SK-N-SH (cell line): Measurements from ENCODE around the gene ERGIC1. TPM values are rescaled to one million over a fixed set of nuclear protein-coding genes. Genes with fewer than 3 reads are reported as not detected.
"Not testable (repeated sequence)": the region's sequence is repeated elsewhere in the genome, so short reads cannot be mapped to it uniquely, and the experiment has no call there.

Experiments
- CTCF ChIA-PET: fragments of 300-600, 350-600 bp; formaldehyde crosslinking; extraction: SDS; loops from one replicate; lab custom pipeline; 2021; lab: Yijun Ruan, JAX
- POLR2A ChIA-PET: fragments of 350-600 bp; sonication (Branson Sonifier 250); formaldehyde crosslinking; extraction: SDS; loops from one replicate; lab custom pipeline; 2020; ENCODE audit warnings: antibody characterized with exemption, inconsistent platforms; lab: Yijun Ruan, JAX
- DNase-seq: peaks from one replicate; pipeline ENCODE4 v3.0.0; 2012
- H2AFZ ChIP-seq: fragments of 200-600 bp; sonication (generic); 2 replicates; pipeline ENCODE4 v1.8.1; 2016; ENCODE audit warnings: antibody characterized with exemption, mild to moderate bottlenecking, low read depth
- H3F3A ChIP-seq: fragments of 200-600 bp; sonication (generic); replicated peaks from 2 replicates; pipeline ENCODE3; 2016; ENCODE audit warnings: antibody characterized with exemption, mild to moderate bottlenecking; ENCODE audit not compliant: insufficient read depth
- H3K27ac ChIP-seq, 2 experiments: fragments of 200-500 bp in 1 of 2; fragments of 200-600 bp in 1 of 2; sonication (Bioruptor generic) in 1 of 2; sonication (generic), shearing (Covaris generic) in 1 of 2; 2 replicates each; pipeline versions ENCODE4 v1.5.1 to v1.6.1; 2014 to 2016; ENCODE audit warnings: low read depth in 2 of 2, inconsistent platforms in 1 of 2, low read length in 1 of 2, mild to moderate bottlenecking in 1 of 2, mixed read lengths in 1 of 2
- H3K27me3 ChIP-seq: fragments of 200-600 bp; sonication (generic), shearing (Covaris generic); 2 replicates; pipeline ENCODE4 v1.6.1; 2016; ENCODE audit warnings: mixed run types; ENCODE audit not compliant: insufficient read depth
- H3K36me3 ChIP-seq, 2 experiments: fragments of 200-500 bp in 1 of 2; fragments of 200-600 bp in 1 of 2; sonication (Bioruptor generic) in 1 of 2; sonication (generic) in 1 of 2; replicated peaks in 1 of 2; 2 replicates each; pipeline versions ENCODE3 to v1.5.1; 2014 to 2016; ENCODE audit warnings: low read length in 1 of 2, mild to moderate bottlenecking in 1 of 2; ENCODE audit not compliant: insufficient read depth in 2 of 2, control insufficient read depth in 1 of 2
- H3K4me1 ChIP-seq, 2 experiments: fragments of 200-500 bp in 1 of 2; fragments of 200-600 bp in 1 of 2; sonication (Bioruptor generic) in 1 of 2; sonication (generic), shearing (Covaris generic) in 1 of 2; 2 replicates each; pipeline versions ENCODE4 v1.5.1 to v1.6.1; 2014 to 2016; ENCODE audit warnings: low read depth in 1 of 2, low read length in 1 of 2, mixed run types in 1 of 2; ENCODE audit not compliant: insufficient read depth in 2 of 2, control insufficient read depth in 1 of 2
- H3K4me2 ChIP-seq: fragments of 200-600 bp; sonication (generic), shearing (Covaris generic); 2 replicates; pipeline ENCODE4 v1.6.1; 2017; ENCODE audit warnings: mixed run types
- H3K4me3 ChIP-seq, 2 experiments: fragments of 200-500 bp in 1 of 2; fragments of 200-600 bp in 1 of 2; sonication (Bioruptor generic) in 1 of 2; sonication (generic), shearing (Covaris generic) in 1 of 2; 2 replicates each; pipeline versions ENCODE4 v1.5.1 to v1.8.1; 2014 to 2016; ENCODE audit warnings: low read depth in 2 of 2, inconsistent platforms in 1 of 2, low read length in 1 of 2, mild to moderate bottlenecking in 1 of 2, mixed read lengths in 1 of 2, moderate library complexity in 1 of 2
- H3K79me2 ChIP-seq: fragments of 200-600 bp; sonication (generic); 2 replicates; pipeline ENCODE4 v1.8.1; 2017; ENCODE audit warnings: mild to moderate bottlenecking; ENCODE audit not compliant: insufficient read depth
- H3K9ac ChIP-seq: fragments of 200-600 bp; sonication (generic); 2 replicates; pipeline ENCODE4 v1.6.1; 2017; ENCODE audit warnings: mixed run types
- H3K9me2 ChIP-seq: fragments of 200-600 bp; sonication (generic); 2 replicates; pipeline ENCODE4 v1.6.1; 2017; ENCODE audit warnings: mixed run types
- H3K9me3 ChIP-seq: fragments of 200-600 bp; sonication (generic); 2 replicates; pipeline ENCODE4 v1.6.1; 2017; ENCODE audit warnings: mixed run types, mild to moderate bottlenecking, moderate library complexity
- H4K20me1 ChIP-seq: fragments of 200-600 bp; sonication (generic); 2 replicates; pipeline ENCODE4 v1.6.1; 2017; ENCODE audit warnings: mild to moderate bottlenecking, mixed run types; ENCODE audit not compliant: insufficient read depth
- ELF1 ChIP-seq: IDR thresholded peaks from 2 replicates; pipeline ENCODE4 v1.4.0; 2012
- EP300 ChIP-seq, 2 experiments: IDR thresholded peaks; 2 replicates each; pipeline versions ENCODE4 v1.4.0 to v1.6.1; 2012; ENCODE audit warnings: borderline replicate concordance in 1 of 2, low read depth in 1 of 2, low read length in 1 of 2
- GABPA ChIP-seq: IDR thresholded peaks from 2 replicates; pipeline ENCODE4 v1.4.0; 2012; ENCODE audit warnings: low read depth, mild to moderate bottlenecking
- IRF3 ChIP-seq: fragments of 150-350 bp; IDR thresholded peaks from 2 replicates; pipeline ENCODE4 v1.6.1; 2016; ENCODE audit warnings: mild to moderate bottlenecking, low read depth, low read length
- MEF2A ChIP-seq: IDR thresholded peaks from 2 replicates; pipeline ENCODE4 v1.4.0; 2012; ENCODE audit warnings: low read depth, borderline replicate concordance
- POLR2AphosphoS5 ChIP-seq: IDR thresholded peaks from 2 replicates; pipeline ENCODE4 v1.6.1; 2012; ENCODE audit warnings: low read depth, low read length
- RFX5 ChIP-seq: IDR thresholded peaks from 2 replicates; pipeline ENCODE4 v1.6.1; 2012; ENCODE audit warnings: mild to moderate bottlenecking, improper control_type of control experiment, low read length
- RXRA ChIP-seq: IDR thresholded peaks from 2 replicates; pipeline ENCODE4 v1.4.0; 2012; ENCODE audit warnings: low read depth, mild to moderate bottlenecking, borderline replicate concordance
- SIN3A ChIP-seq: IDR thresholded peaks from 2 replicates; pipeline ENCODE4 v1.6.1; 2012; ENCODE audit warnings: low read depth, mild to moderate bottlenecking, low read length, moderate library complexity, borderline replicate concordance
- TAF1 ChIP-seq: IDR thresholded peaks from 2 replicates; pipeline ENCODE4 v1.6.1; 2012; ENCODE audit warnings: low read depth, mild to moderate bottlenecking, low read length, moderate library complexity, borderline replicate concordance
- TEAD4 ChIP-seq: IDR thresholded peaks from 2 replicates; pipeline ENCODE4 v1.4.0; 2012; ENCODE audit warnings: mild to moderate bottlenecking, borderline replicate concordance; ENCODE audit not compliant: insufficient read depth
- USF2 ChIP-seq: fragments of 150-350 bp; IDR thresholded peaks from 2 replicates; pipeline ENCODE4 v1.6.1; 2017; ENCODE audit warnings: antibody characterized with exemption, low read length, low read depth, borderline replicate concordance
- YY1 ChIP-seq: IDR thresholded peaks from 2 replicates; pipeline ENCODE4 v1.4.0; 2012; ENCODE audit warnings: low read depth, mild to moderate bottlenecking
- ZBTB33 ChIP-seq: IDR thresholded peaks from 2 replicates; pipeline ENCODE4 v1.4.0; 2012; ENCODE audit warnings: low read depth, borderline replicate concordance
- WGBS: methylation state at CpG from one replicate; pipeline ENCODE4 v1.1.6; 2017; ENCODE audit warnings: low lambda C conversion rate; 5-methylcytosine and 5-hydroxymethylcytosine counted together
- polyA plus RNA-seq, 3 experiments: library from polyadenylated mRNA; depleted of rRNA; stranded (reverse); fragments of >200 nt; gene quantifications; 2 replicates each; pipeline ENCODE4 v1.2.3, GENCODE V29; 2012
- TF ChIP-seq, protein P1 (sequence below): IDR thresholded peaks from 2 replicates; pipeline ENCODE4 v1.4.0; 2012; ENCODE audit warnings: low read depth

The ERGIC1 gene
- polyA plus RNA-seq, 1 of the 3 experiments (the other 2 are of a cell fraction): 101 TPM

- no peak overlapping the region for H2AFZ ChIP-seq
- H3K27me3 ChIP-seq: no peaks in the 10 kb centered on the region
- peaks cover 6% of the 10 kb centered on the region; the same call in 1 of the 2 replicates for H4K20me1 ChIP-seq
- ChIA-PET POLR2A (no interaction called here), CTCF (no interaction called here)
- no peaks in the 10 kb centered on the region for H3K9me3 ChIP-seq
- H3K9ac ChIP-seq: no peak overlapping the region
- no peak for TF ChIP-seq TAF1
- no peak for TF ChIP-seq USF2
- TF ChIP-seq ZBTB33: no peak
- TF ChIP-seq IRF3: no peak
- TF ChIP-seq RXRA: no peak
- TF ChIP-seq MEF2A: no peak
- no peak for TF ChIP-seq TEAD4
- no peak for TF ChIP-seq EP300 (IDR thresholded peaks at IDR 0.05; ENCODE audit: borderline replicate concordance in 1 of 2, low read depth in 1 of 2, low read length in 1 of 2)
- TF ChIP-seq, protein P1, sequence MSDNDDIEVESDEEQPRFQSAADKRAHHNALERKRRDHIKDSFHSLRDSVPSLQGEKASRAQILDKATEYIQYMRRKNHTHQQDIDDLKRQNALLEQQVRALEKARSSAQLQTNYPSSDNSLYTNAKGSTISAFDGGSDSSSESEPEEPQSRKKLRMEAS: no peak
- no peak for TF ChIP-seq SIN3A
- TF ChIP-seq ELF1: no peak
- no peak for TF ChIP-seq POLR2AphosphoS5
- TF ChIP-seq RFX5: no peak
- TF ChIP-seq GABPA: no peak
- no peak for TF ChIP-seq YY1
- no peak overlapping the region for H3K4me2 ChIP-seq
- H3K79me2 ChIP-seq: peaks cover 88% of the 10 kb centered on the region
- 82% methylated on average over 4 of the region's 4 CpGs for WGBS
- H3K36me3 ChIP-seq: peaks cover 2 to 4% of the 10 kb centered on the region in 2 experiments
- no peak overlapping the region for H3K4me3 ChIP-seq
- peaks cover 0 to 10% of the 10 kb centered on the region in 2 experiments; a peak in 1 of 4 replicates for H3K4me1 ChIP-seq
- DNase-seq: no peak
- no peaks in the 10 kb centered on the region for H3K9me2 ChIP-seq
- no peak overlapping the region for H3K27ac ChIP-seq
- no peaks in the 10 kb centered on the region for H3F3A ChIP-seq
Measured at GRCh38 chr5:172846677-172847076, 12.6 kb downstream of the ERGIC1 start.

DNA sequence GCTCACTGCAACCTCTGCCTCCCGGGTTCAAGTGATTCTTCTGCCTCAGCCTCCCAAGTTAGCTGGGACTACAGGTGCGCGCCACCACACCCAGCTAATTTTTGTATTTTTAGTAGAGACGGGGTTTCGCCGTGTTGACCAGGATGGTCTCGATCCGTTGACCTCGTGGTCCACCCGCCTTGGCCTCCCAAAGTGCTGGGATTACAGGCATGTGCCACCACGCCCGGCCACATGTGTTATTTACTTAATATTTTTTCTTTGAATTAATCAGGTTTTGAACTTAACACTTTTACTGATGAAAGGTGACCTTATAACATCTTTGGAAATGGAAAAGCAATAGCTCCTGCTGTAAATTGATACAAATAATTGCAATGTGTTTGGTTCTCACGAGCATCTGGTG lies 13.5 kb downstream of the ERGIC1 start:
- H3K9ac ChIP-seq, H3K4me2 ChIP-seq, H3K27ac ChIP-seq, H3K4me3 ChIP-seq, H3K9me2 ChIP-seq, H2AFZ ChIP-seq, POLR2A ChIA-PET, H3K27me3 ChIP-seq, DNase-seq, H4K20me1 ChIP-seq, H3K36me3 ChIP-seq, H3F3A ChIP-seq, H3K9me3 ChIP-seq: not testable (repeated sequence)
- H3K4me1 ChIP-seq: peaks cover 0 to 10% of the 10 kb centered on the region in 2 experiments; a peak in 1 of 4 replicates
- CTCF ChIA-PET: interaction anchor here (1.0 kb wide), 1 partner anchor 134 kb away, joined by 3 read pairs; no protein-coding TSS in a partner anchor
- WGBS: 88% methylated on average over 12 of the region's 13 CpGs
- H3K79me2 ChIP-seq: peaks cover 89% of the 10 kb centered on the region
